NCI-H2107 treated with DMSO at 0.1 percent for 48 hours (cell line): ENCODE results near the gene FBXO47.
A peak's percentile ranks its signal among the peaks of the same experiment; 100 is the strongest.
"Not testable (repeated sequence)": the region's sequence is repeated elsewhere in the genome, so short reads cannot be mapped to it uniquely, and the experiment has no call there.

Source experiments
- DNase-seq: peaks from one replicate; lab custom pipeline; 2025; ENCODE audit not compliant: unreplicated experiment; lab: John Stamatoyannopoulos, UW

FBXO47 gene

DNA sequence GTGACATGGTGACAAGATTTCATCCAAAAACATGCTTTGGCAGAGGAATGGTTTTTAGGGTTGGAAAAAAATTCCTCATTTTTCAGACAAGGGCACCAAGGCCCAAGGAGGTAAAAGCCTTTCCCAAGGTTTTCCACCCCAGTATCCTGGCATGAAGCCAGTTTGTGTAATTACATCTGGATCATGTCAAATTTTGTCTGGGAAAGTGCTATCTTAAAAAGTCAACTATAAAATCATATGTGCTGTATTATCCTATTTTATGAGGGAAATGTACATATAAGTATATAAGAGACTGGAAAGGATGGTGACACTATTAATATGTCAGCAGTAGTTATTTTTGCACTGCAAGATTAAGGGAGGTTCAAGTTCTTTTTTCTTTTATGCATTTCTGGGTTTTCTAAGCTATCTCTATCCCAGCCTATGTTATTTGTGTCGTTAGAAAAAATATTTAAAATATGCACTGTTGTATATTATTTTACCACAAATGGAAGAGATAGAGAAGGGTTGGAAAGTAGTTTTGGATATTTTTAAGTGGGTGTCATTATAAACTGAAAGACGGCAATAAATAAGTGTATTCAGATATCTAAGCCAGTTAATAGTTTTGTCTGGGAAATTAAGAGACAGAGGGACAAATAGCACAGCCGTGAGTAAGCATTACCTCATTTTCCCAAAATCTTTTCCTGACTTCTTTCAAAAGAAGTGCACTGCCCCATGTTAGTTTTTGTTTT is 13.5 kb upstream of the FBXO47 start:
- no peak for DNase-seq

DNA sequence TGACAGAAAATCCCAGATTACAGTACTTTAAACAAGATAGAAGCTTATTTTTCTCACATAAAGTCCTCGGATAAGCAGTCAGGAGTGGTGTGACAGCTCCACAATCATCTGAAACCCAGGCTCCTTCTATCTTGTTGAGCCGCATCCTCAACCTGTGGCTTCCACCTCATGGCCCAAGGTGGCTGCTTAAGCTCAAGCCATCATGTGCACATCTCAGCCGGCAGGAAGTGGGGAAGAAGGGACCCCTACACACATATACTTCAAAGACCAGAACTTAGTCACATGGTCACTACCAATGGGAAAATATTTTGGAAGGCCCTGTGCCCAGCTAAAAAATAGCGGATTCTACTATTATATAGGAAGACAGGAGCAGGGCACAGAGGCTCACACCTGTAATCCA is 11.0 kb upstream of the FBXO47 start:
- DNase-seq, result no peak

DNA sequence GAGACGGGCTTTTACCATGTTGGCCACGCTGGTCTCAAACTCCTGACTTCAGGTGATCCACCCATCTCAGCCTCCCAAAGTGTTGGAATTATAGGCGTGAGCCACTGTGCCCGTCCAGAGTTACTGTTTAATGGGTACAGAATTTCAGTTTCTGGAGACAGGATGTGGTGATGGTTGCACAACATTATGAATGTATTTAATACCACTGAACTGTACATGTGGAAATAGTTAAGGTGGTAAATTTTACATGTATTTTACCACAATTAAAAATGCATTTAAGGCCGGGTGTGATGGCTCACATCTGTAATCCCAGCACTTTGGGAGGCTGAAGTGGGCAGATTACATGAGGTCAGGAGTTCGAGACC is 9.0 kb upstream of the FBXO47 start:
- DNase-seq, result not testable (repeated sequence)

DNA sequence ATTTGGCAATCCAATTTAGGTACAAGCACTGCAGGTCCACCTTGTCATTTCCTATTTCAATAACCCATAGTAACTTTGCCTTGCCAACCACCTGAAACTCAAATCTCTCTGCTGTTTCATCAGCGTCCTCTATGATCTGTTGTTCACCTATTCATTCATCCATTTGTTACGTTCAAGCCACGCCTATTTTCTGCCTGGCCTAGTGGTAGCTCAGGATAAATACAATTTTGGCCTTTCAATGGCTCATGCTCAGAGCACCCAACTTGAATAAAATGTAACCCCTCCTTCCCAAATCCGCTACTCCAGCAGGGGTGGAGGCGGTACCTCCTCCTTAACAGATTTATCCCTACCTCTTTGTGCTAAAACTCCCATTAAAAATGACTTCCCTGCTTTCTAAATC is 3.6 kb upstream of the FBXO47 start:
- DNase-seq, result peak; percentile 23

DNA sequence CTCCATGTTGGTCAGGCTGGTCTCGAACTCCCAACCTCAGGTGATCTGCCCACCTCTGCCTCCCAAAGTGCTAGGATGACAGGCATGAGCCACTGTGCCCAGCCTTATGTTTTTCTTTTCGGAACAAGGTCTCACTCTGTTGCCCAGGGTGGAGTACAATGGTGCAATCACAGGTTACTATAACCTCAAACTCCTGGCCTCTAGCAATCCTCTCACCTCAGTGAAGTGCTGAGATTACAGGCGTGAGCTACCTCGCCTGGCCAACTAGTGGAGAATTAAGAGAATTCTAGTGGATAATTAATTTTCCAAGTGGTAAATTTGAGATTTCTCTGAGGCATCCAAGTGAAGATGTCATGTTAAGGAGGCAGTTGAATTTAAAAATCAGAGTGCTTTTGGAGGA is 2.9 kb upstream of the FBXO47 start:
- DNase-seq, result no peak

DNA sequence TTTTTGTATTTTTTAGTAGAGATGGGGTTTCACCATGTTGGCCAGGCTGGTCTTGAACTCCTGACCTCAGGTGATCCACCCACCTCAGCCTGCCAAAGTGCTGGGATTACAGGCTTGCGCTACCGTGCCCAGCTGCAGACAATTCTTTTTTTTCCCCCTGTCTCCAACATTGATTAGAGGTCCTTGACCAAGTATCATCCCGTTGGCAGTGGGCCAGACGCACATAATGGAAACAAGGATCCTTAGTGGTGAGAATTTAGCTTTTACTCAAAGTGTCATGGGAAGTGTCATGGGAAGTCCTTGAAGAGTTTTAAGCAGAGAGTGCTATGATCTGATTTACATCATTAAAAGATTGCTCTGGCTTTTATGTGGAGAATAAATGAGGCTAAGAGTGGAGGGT is 2.1 kb upstream of the FBXO47 start:
- no peak for DNase-seq

DNA sequence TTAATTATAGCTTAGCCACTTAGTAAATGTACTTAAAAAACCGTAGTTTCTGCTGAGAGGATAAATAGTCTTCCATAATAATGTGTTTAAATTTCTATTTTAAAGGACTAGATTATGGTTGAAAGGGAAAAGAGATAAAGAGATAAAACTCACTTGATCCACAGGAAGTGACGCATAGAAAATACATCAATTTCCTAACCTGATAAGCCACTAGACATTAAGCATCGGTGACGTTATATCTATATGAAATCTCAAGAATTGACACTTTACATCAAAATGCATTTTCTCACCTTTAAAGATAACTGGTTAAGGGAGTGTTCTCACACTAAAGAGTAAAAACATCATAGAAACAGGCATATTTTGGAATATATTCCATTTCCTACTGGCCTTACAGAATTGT is 5.8 kb downstream of the FBXO47 start:
- DNase-seq, result no peak

DNA sequence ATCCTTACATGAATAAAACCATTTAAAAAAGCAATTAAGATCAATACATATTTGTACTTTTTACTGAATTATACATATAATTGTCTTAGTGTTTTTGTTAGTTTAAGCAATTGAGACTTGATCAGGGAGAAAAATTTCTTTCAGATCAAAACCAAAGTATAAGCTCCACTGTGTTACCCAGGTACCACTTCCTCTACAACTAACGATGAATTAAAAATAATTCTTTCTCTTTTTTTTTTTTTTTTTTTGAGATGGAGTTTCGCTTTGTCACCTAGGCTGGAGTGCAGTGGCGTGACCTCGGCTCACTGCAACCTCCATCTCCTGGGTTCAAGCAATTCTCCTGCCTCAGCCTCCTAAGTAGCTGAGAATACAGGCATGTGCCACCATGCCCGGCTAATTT is 6.8 kb downstream of the FBXO47 start:
- DNase-seq, result no peak

DNA sequence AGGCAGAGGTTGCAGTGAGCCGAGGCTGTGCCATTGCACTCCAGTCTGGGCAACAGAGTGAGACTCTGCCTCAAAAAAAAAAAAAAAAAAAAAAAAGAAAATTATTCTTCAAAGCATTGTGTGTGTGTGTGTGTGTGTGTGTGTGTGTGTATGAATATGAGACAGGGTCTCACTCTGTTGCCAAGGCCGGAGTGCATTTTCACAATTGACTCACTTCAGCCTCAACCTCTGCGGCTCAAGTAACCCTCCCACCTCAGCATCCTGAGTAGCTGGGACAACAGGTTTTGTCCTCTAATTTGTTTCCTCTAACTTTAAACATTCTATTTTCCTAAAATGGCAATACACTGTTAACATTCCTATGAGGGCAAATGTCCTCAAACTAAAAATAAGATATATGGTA is 7.7 kb downstream of the FBXO47 start:
- no peak for DNase-seq

DNA sequence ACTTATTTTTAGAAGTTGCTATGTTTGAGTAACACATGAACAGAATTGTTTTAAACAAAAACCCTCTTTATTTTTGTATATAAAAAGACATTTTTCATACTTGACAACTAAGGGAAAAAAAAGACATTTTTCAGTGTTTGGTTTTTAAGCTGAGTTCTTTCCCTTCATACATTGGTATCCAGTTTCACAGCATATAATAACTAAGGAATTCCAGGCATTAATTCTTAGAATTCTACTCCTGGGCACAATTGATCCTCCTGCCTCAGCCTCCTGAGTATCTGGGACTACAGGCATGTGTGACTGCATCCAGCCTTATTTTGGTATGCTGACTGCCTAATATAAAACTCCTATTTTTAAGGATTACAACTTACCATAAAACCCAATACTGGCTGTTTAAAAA is 8.4 kb downstream of the FBXO47 start:
- no peak for DNase-seq

DNA sequence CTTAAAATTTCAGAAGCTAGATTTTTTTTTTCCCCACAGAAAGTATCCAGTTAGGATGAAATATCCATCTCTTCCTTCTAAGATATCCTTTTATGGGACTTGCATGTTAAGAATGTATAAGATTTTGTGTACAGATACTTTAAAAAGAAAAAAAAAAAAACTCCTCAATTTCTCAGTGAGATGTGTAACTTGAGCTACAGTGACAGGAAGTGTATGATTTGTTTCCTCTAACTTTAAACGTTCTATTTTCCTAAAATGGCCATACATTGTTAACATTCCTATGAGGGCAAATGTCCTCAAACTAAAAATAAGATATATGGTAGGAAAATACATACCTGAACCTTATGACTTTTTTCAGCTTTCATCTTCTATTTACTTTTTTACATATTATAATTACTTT is 8.9 kb downstream of the FBXO47 start:
- DNase-seq, result no peak

DNA sequence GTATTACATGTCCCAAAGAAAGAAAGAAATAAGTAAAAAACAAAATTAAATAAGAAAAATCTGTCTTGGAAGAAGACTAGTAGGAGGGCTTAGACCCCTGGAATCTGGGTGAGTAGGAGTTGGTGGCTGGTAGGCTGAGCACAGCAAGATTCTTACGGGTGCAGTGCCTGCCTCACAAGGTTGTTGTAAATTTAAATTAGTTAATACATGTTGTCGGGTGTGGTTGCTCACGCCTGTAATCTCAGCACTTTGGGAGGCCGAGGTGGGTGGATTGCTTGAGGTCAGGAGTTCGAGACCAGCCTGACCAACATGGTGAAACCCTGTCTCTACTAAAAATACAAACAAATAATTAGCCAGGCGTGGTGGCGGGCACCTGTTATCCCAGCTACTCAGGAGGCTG is 13.4 kb downstream of the FBXO47 start:
- not testable (repeated sequence) for DNase-seq

DNA sequence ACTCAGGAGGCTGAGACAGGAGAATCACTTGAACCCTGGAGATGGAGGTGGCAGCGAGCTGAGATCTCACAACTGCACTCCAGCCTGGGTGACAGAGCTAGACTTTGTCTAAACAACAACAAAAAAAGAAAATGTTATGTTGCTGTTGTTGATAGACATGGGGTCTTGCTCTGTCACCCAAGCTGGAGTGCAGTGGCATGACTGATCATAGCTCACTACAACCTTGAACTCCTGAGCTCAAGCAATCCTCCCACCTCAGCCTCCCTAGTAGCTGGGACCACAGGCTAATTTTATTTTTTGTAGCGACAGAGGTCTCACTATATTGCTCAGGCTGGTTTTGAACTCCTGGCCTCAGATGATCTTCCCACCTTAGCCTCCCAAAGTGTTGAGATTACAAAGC is 20.0 kb downstream of the FBXO47 start:
- no peak for DNase-seq

DNA sequence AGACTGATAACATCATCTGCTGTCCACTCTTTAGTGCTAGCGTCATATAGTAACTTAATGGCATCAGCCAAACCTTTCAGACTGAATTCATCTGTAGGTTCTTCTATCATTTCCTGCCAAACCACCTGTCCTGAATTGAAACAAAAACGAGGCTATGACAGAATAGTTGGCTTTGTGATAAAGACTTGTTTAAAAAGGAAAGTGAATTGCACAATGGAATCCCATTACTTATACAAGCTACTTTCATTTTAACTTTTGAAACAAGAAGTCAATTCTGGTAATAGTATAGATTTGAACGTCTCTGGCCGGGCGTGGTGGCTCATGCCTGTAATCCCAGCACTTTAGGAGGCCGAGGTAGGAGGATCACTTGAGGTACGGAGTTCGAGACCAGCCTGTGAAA is 23.6 kb downstream of the FBXO47 start:
- DNase-seq, result no peak

DNA sequence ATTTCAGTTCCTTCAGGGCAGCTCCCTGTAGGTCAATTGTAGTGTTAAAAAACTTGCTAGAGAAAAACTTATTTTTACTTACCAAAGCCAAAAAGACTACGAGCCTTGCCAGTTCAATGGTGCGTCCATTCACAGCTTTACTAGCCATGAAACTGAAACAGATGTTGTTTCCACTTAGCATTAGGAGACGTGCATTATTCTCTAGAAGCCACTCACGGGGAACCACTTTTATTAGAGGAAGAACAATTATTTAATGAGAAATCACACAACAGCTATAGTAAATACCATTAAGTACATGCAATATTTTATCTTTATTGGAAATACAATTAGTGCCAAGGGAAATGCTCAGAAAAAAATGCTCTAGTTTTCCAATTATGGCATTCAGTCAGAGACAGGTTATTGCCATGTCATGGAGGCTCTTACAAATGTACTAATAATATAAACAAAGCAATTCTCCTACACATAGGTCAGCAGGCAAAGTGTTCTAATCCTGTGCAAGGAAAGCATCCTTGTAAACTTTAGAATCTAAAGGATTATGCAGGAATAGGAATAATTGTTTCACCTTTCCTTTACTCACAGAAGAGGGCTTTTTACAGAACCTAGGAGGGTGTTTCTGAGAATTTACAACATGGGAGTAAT is 24.4 kb downstream of the FBXO47 start:
- DNase-seq, result no peak

DNA sequence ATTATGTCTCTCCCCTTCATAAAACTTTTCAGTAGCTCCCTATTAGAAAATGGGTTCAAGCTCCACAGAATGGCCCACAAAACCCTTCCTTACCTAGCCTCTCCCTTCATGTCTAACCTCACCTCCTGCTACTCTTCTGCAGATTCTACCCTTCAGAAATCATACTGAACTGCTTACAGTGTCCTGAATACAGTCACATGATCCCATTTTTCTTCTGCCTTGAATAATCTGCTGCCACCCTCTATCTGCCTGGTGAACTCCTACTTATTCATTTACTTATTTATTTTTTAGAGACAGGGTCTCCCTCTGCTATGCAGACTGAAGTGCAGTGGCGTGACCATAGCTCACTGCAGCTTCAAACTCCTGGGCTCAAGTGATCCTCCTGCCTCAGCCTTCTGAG is 26.8 kb downstream of the FBXO47 start:
- no peak for DNase-seq

DNA sequence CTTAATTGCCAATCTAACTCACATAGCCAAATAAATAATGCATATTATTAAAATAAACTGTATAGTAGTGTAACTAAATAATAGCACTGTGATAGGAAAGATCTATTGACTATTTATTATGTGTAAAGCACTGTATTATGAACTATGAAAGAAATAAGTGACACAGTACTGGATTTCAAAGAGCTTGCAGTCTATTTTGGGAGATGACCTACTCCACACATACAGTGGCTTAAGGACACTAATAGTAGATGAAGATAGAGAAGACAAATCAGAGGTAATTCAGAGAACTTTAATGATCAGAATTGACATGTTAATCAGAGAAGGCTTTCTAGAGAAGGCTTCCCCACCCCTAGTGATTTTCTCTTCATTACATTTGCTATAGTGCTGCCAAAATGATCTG is 27.2 kb downstream of the FBXO47 start:
- DNase-seq, result no peak

DNA sequence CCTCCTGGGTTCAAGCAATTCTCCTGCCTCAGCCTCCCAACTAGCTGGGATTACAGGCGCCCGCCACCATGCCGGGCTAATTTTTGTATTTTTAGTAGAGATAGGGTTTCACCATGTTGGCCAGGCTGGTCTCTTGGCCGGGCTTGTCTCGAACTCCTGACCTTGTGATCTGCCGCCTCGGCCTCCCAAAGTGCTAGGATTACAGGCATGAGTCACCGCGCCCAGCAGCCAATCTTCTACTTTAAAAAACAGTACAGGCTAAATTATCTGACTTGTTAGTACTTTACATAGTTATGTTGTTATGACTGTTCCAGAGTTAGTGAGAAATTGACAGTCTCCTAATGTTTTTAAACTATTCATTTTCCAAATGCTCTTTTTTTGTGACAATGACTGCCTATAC is 33.2 kb downstream of the FBXO47 start:
- not testable (repeated sequence) for DNase-seq

DNA sequence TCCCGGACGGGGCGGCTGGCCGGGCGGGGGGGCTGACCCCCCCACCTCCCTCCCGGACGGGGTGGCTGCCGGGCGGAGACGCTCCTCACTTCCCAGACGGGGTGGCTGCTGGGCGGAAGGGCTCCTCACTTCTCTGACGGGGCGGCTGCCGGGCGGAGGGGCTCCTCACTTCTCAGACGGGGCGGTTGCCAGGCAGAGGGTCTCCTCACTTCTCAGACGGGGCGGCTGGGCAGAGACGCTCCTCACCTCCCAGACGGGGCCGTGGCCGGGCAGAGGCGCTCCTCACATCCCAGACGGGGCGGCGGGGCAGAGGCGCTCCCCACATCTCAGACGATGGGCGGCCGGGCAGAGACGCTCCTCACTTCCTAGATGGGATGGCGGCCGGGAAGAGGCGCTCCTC is 36.4 kb downstream of the FBXO47 start:
- DNase-seq, result not testable (repeated sequence)

DNA sequence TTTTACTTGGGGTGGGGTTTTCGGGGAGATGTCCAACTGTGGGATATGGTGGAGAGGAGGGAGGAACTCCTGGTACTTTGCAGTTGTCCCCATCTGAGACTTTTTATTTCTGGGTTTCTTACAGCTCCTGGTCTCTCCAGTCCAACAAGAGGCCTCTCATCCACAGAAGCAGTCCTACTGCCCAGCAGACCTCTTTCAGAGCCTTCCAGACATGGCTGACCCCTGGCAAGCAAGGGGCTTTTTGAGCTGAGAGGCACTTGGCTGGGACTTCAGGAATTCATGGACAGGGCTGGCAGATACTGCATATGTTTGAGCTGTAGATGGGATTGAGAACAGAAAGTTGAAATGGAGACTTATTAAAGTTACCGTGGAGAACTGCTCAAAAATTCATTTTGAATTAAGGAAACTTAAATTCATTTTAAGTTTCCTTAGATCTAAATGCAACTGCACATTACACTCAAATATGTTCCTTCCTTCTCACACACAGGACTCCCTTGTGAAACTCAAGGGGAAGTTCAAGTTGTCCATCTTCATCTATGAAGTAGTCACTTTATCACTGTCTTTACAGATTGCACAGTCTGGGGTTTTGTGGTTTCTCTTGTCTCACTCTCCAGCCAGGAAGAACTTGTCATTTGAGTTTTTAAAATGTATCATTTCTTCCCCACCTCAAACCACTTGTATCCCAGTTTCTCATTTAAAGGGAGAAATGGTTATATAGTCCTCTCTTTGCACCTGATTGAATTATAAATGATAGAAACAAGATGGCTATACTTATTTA is 40.7 kb downstream of the FBXO47 start:
- DNase-seq, result no peak

DNA sequence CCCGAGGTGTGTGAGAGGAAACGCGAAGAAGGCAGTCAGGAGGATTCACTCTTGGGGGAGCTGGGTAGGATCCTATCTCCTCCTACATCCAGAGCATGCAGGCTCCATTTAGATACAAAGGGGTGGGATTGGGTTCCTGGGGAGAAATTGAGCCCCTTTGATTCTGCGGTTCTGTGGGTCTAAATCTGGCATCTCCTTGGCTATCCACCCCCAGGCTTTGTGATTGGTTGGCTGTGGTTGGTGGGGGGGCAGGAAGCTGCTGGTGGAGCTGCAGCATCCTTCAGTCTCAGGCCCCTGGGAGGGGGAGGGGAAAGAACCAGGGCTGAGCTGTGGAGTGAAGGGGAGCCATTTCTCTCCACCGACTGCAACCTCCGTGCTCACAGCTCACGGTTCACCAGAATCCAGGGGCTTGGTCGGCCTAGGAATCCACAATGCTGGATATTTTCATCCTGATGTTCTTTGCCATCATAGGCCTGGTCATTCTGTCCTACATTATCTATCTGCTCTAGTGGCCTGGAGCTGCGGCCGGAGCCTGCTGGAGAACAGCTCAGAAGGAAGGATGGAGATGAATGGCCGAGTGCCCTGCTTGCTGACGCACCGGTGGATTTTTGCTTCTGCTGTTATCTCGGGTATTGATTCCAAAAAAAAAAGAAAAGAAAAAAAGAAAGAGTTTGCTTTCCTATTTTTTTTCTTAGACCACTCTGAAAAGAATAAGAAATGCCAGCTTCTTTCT is 41.8 kb downstream of the FBXO47 start, which contains the start of gene LASP1NB:
TSS of gene LASP1NB (plus strand) at position 352 of the 733 bp plus-strand sequence.
- no peak for DNase-seq
